Astrocyte of the cerebellum (primary cell): ENCODE data around the gene FLT4.

Source experiments
- DNase-seq: peaks from one replicate; pipeline ENCODE4 v3.0.0-alpha.2; 2011; ENCODE audit warnings: low read depth
- H3K4me3 ChIP-seq: 2 replicates; pipeline ENCODE4 v1.5.1; 2011; ENCODE audit warnings: mild to moderate bottlenecking, low read depth, low read length, moderate library complexity
- CTCF ChIP-seq: IDR thresholded peaks from 2 replicates; pipeline ENCODE4 v1.5.1; 2012; ENCODE audit warnings: low read length, low read depth, moderate library complexity, mild to moderate bottlenecking; ENCODE audit errors: missing control alignments
- in situ Hi-C: cut with HindIII; loops from 2 replicates; pipeline ENCODE4 v1.10.0; 2017; ENCODE audit warnings: low sequenced_read_pairs

The FLT4 gene

GRCh38 chr5:180646289-180646962, 3.0 kb downstream of the FLT4 start:
- no peak for DNase-seq
- in situ Hi-C loops: no loop called here
- H3K4me3 ChIP-seq: no peak overlapping the region
- TF ChIP-seq CTCF: no peak

GRCh38 chr5:180645274-180646204, 3.9 kb downstream of the FLT4 start:
- TF ChIP-seq CTCF: no peak
- in situ Hi-C loops: no loop called here
- no peak for DNase-seq
- H3K4me3 ChIP-seq: no peak overlapping the region

GRCh38 chr5:180644825-180645273, 4.6 kb downstream of the FLT4 start:
- H3K4me3 ChIP-seq: no peak overlapping the region
- DNase-seq: no peak
- TF ChIP-seq CTCF: no peak
- in situ Hi-C loops: no loop called here

- DNase-seq: no peak
- H3K4me3 ChIP-seq: no peak overlapping the region
- TF ChIP-seq CTCF: no peak
- in situ Hi-C loops: no loop called here
Measured at GRCh38 chr5:180644129-180644824, 5.1 kb downstream of the FLT4 start.

DNA sequence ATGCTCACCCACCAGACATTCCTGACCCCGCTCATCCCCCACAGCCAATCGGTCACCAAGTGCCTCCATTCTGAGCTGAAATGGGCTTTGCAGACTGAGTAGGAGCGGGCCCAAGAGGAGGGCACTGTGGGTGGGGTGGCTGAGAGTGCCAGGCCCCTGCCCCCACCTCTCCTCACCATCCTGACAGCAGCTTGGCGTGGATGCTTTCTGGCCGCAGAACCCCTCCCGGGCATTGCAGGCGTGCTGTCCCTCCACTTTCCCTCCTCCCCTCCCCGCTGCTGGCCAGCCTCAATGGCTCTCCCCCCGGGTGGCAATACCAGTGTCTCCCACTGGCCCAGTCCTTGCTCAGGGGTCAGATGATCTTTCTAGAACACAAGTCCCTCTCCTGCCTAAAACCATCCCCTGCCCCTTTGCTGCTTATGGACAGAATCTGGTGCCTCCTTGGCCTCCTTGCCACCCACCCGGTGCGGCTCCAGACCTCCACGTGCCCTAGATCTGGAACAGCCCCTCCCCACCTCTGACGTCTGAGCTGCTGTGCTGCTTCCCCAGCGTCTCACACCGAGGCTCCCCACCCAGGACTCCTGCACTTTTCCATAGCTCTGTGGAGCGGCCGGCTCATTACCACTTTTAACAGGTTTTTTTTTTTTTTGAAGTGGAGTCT, 6.1 kb downstream of the FLT4 start:
- in situ Hi-C loops: no loop called here
- no peak for TF ChIP-seq CTCF
- DNase-seq: no peak
- H3K4me3 ChIP-seq: no peak overlapping the region

DNA sequence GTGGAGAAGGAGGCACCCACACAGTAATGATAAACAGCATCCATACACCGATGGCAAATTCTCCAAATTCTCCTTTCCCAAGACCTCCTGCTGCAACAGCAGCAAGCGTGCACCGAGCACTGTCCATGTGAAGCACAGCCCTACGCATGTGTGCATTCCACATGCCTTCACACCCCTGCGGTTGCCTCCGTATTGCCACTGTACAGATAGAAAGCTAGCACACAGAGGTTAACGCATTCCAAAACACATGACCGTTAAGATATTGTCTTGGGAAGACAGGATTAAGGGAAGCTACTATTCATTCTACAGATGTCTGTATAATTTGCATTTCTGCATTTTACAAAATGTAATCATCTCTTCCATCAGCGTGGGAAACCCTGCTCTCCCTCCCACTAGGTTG, 6.6 kb downstream of the FLT4 start:
- H3K4me3 ChIP-seq: no peak overlapping the region
- in situ Hi-C loops: no loop called here
- TF ChIP-seq CTCF: no peak
- no peak for DNase-seq
